Esophagus muscularis mucosa (tissue), 4 donors: Measurements from ENCODE around the gene GSN. TPM values are rescaled to one million over a fixed set of nuclear protein-coding genes. Genes with fewer than 3 reads are reported as not detected.

ENCODE experiments used
- DNase-seq: peaks from one replicate; pipeline ENCODE4 v3.0.0-alpha.2; 2017; ENCODE audit errors: extremely low spot score
- H3K27ac ChIP-seq, 4 donors: fragments of 200-600 bp; sonication (generic); replicated peaks in 1 of 4; 1 replicate in 3 of 4; 2 replicates in 1 of 4; pipeline ENCODE4 v1.5.1; 2016 to 2019; ENCODE audit warnings: mild to moderate bottlenecking in 1 of 4
- H3K27me3 ChIP-seq, 4 donors: fragments of 200-600 bp; sonication (generic); one replicate each; pipeline versions ENCODE4 v1.5.1 to v1.6.0; 2016 to 2019
- H3K36me3 ChIP-seq, 4 donors: fragments of 200-600 bp; sonication (generic); one replicate each; pipeline ENCODE4 v1.5.1; 2016 to 2019
- H3K4me1 ChIP-seq, 4 donors: fragments of 200-600 bp; sonication (generic); one replicate each; pipeline ENCODE4 v1.5.1; 2016 to 2019
- H3K4me3 ChIP-seq, 4 donors: fragments of 200-600 bp; sonication (generic); 1 replicate in 2 of 4; 2 replicates in 2 of 4; pipeline ENCODE4 v1.5.1; 2016 to 2019; ENCODE audit warnings: mild to moderate bottlenecking in 4 of 4, moderate library complexity in 1 of 4
- H3K9me3 ChIP-seq, 4 donors: fragments of 200-600 bp; sonication (generic); 1 replicate in 3 of 4; 2 replicates in 1 of 4; pipeline ENCODE4 v1.5.1; 2016 to 2019
- CTCF ChIP-seq, 3 experiments: fragments of 200-600 bp in 2 of 3; fragments of 450-650 bp in 1 of 3; sonication (generic) in 2 of 3; IDR thresholded peaks; one replicate each; pipeline ENCODE4 v1.5.1; 2017 to 2019; ENCODE audit warnings: antibody characterized with exemption in 3 of 3, mild to moderate bottlenecking in 2 of 3, moderate library complexity in 1 of 3
- EP300 ChIP-seq: sonication (generic); formaldehyde crosslinking; IDR thresholded peaks from one replicate; pipeline ENCODE4 v1.6.1; 2017; ENCODE audit warnings: antibody characterized with exemption
- POLR2A ChIP-seq: fragments of 450-650 bp; IDR thresholded peaks from one replicate; pipeline ENCODE4 v1.6.1; 2017; ENCODE audit warnings: antibody characterized with exemption, moderate library complexity, mild to moderate bottlenecking, low read depth
- POLR2AphosphoS5 ChIP-seq, 2 donors: sonication (generic); formaldehyde crosslinking; IDR thresholded peaks; one replicate each; pipeline ENCODE4 v1.6.1; 2017; ENCODE audit warnings: antibody characterized with exemption in 2 of 2
- WGBS: methylation state at CpG from one replicate; pipeline ENCODE4 v1.1.5; 2018; 5-methylcytosine and 5-hydroxymethylcytosine counted together
- intact Hi-C: fragments of 100-400 bp; cut with DNase I; formaldehyde crosslinking; loops from one replicate; pipeline ENCODE4 v1.15.1; 2023
- total RNA-seq, 4 donors: library from RNA; depleted of rRNA; stranded (reverse); fragments of >200 nt; gene quantifications; one replicate each; pipeline versions ENCODE4 v1.1.0 to v1.2.1, GENCODE V29; 2016

The GSN gene
- total RNA-seq, 4 donors from 2014 or later, result 2,509 to 3,811 (median 3,170) TPM

GRCh38 chr9:121285835-121286687 lies 18.1 kb downstream of the GSN start:
- TF ChIP-seq EP300 (peak; percentile 92), CTCF (IDR thresholded peaks at IDR 0.05) (no peak), POLR2A (peak; percentile 16), POLR2AphosphoS5 (IDR thresholded peaks at IDR 0.05) (peak in 1 of 2 donors; percentile 93)
- 11% methylated on average over 10 of the region's 18 CpGs for WGBS
- intact Hi-C loops, result no loop called here
- H3K9me3 ChIP-seq, result no peaks in the 10 kb centered on the region
- no peak for DNase-seq
- H3K4me3 ChIP-seq, result peak overlapping the region; percentile 23 to 37 (median 33)
- H3K27me3 ChIP-seq, result no peaks in the 10 kb centered on the region
- H3K36me3 ChIP-seq, result no peaks in the 10 kb centered on the region
- peaks cover 95 to 100% (median 100%) of the 10 kb centered on the region in 4 donors for H3K4me1 ChIP-seq
- peak overlapping the region; percentile 94 to 99 (median 96) for H3K27ac ChIP-seq

- Histone ChIP-seq H3K27ac (peak overlapping the region; percentile 94 to 99 (median 96)), H3K4me3 (peak overlapping the region; percentile 23 to 37 (median 33)), H3K27me3 (no peaks in the 10 kb centered on the region), H3K9me3 (no peaks in the 10 kb centered on the region), H3K36me3 (no peaks in the 10 kb centered on the region), H3K4me1 (peaks cover 91 to 100% (median 100%) of the 10 kb centered on the region in 4 donors)
- intact Hi-C loops, result no loop called here
- TF ChIP-seq EP300 (no peak), CTCF (IDR thresholded peaks at IDR 0.05) (no peak), POLR2A (no peak), POLR2AphosphoS5 (IDR thresholded peaks at IDR 0.05) (no peak)
- WGBS, result 33% methylated on average over 2 of the region's 2 CpGs
- DNase-seq, result no peak
Observed at GRCh38 chr9:121286688-121286972, 18.7 kb downstream of the GSN start.

- Histone ChIP-seq H3K27me3 (no peaks in the 10 kb centered on the region), H3K36me3 (no peaks in the 10 kb centered on the region), H3K4me3 (peak overlapping the region; percentile 23 to 37 (median 33)), H3K4me1 (peaks cover 91 to 100% (median 100%) of the 10 kb centered on the region in 4 donors), H3K27ac (peak overlapping the region; percentile 94 to 99 (median 96)), H3K9me3 (no peaks in the 10 kb centered on the region)
- intact Hi-C loops, result no loop called here
- WGBS, result 15% methylated on average over 13 of the region's 13 CpGs
- peak; percentile 97 for DNase-seq
- TF ChIP-seq POLR2A (no peak), POLR2AphosphoS5 (IDR thresholded peaks at IDR 0.05) (peak in 1 of 2 donors; percentile 82), CTCF (IDR thresholded peaks at IDR 0.05) (peak; percentile 24 to 46 (median 36))
Observed at GRCh38 chr9:121286973-121287741, 19.2 kb downstream of the GSN start.

GRCh38 chr9:121288673-121289025 lies 20.7 kb downstream of the GSN start:
- Histone ChIP-seq H3K4me3 (peak overlapping the region; percentile 16 to 38 (median 28)), H3K27ac (peak overlapping the region; percentile 94 to 99 (median 96)), H3K36me3 (peaks cover 0 to 6% (median 0%) of the 10 kb centered on the region in 4 donors), H3K9me3 (no peaks in the 10 kb centered on the region), H3K4me1 (peaks cover 91 to 100% (median 100%) of the 10 kb centered on the region in 4 donors), H3K27me3 (no peaks in the 10 kb centered on the region)
- 37% methylated on average over 4 of the region's 4 CpGs for WGBS
- TF ChIP-seq EP300 (no peak), CTCF (IDR thresholded peaks at IDR 0.05) (no peak)
- intact Hi-C loops, result no loop called here
- DNase-seq, result no peak
